Measurements from ENCODE around the gene SMG6. TPM values are rescaled to one million over a fixed set of nuclear protein-coding genes. Genes with fewer than 3 reads are reported as not detected.

Gene SMG6
- total and polyA plus RNA-seq, 2 of the 13 experiments (the other 11 are each of a cell fraction or from before 2014, with no cell fraction given) = 4.6 to 14.6 TPM

DNA sequence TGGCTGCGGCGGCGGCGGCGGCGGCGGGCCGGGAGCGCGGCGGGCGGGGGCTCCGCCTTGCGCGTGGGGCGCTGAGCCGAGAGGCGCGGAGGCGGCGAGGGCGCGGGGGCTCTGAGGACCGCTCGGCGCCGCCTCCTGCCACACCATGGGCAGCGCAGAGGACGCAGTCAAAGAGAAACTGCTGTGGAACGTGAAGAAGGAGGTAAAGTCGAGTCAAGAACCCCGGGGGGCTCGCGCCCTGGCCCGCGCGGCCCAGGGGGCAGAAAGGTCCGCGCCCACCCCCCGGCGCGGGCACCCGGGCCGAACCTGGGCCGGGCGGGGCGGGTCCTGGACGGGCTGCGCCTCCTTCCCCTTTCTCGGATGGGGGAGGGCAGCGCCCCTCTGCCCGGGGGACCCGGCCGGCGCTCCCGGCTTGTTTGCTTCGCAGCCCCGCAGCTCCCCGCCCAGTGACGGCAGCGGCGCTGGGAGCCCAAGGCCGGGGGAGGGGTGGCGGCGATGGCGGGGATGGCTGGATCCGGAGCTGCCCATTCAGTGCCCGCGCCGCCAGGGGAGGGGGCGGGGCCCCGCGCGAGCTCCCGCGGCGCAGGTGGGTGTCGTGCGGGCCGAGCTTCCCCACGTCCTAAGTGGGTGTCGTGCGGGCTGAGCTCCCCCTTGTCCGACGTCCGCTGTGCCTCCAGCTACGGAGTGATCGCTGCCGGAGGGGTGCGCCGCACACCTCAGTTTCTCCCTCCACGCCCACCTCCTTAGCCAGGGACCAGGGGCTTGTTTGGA is 34.1 kb upstream of the SMG6 start (continued):
- TF ChIP-seq SIN3A (IDR thresholded peaks at IDR 0.05; ENCODE audit: borderline replicate concordance, low read depth, low read length) (peak; percentile 54; the same call in 1 of the 2 replicates), ZNF563 (CRISPR knock-in tag; IDR thresholded peaks at IDR 0.05) (peak; percentile 65; the same call in 1 of the 2 replicates), ZNF138 (CRISPR knock-in tag; IDR thresholded peaks at IDR 0.05; ENCODE audit: low read depth) (no peak), ZMAT3 (CRISPR knock-in tag; conservative IDR thresholded peaks at IDR 0.05) (no peak), ISL2 (CRISPR knock-in tag; IDR thresholded peaks at IDR 0.05) (no peak), KDM2A (CRISPR knock-in tag; IDR thresholded peaks at IDR 0.05; ENCODE audit: borderline replicate concordance, low read depth) (peak; percentile 59; the same call in 1 of the 2 replicates), FOSL1 (CRISPR knock-in tag; IDR thresholded peaks at IDR 0.05; ENCODE audit: borderline replicate concordance) (no peak), GATAD1 (CRISPR knock-in tag; IDR thresholded peaks at IDR 0.05) (peak; percentile 28), CHD4 (IDR thresholded peaks at IDR 0.05; ENCODE audit: borderline replicate concordance, low read length) (no peak), ZNF619 (CRISPR knock-in tag; IDR thresholded peaks at IDR 0.05) (0 out of 2 replicates have a peak, but pooled peaks have one; percentile 25), ZNF598 (CRISPR knock-in tag; IDR thresholded peaks at IDR 0.05; ENCODE audit: borderline replicate concordance) (0 out of 2 replicates have a peak, but pooled peaks have one; percentile 35), HNRNPLL (IDR thresholded peaks at IDR 0.05; ENCODE audit: low read depth, low read length, poor library complexity, severe bottlenecking) (peak; percentile 60), SAP130 (CRISPR knock-in tag; IDR thresholded peaks at IDR 0.05; ENCODE audit: low read depth) (peak; percentile 62), ARNT (IDR thresholded peaks at IDR 0.05) (no peak), ZFYVE20 (CRISPR knock-in tag; IDR thresholded peaks at IDR 0.05; ENCODE audit: borderline replicate concordance, low read depth) (no peak), ZBTB3 (CRISPR knock-in tag; IDR thresholded peaks at IDR 0.05; ENCODE audit: borderline replicate concordance, low read depth) (no peak), TOPORS (CRISPR knock-in tag; IDR thresholded peaks at IDR 0.05) (0 out of 2 replicates have a peak, but pooled peaks have one; percentile 40)
- TF ChIP-seq, protein P1, sequence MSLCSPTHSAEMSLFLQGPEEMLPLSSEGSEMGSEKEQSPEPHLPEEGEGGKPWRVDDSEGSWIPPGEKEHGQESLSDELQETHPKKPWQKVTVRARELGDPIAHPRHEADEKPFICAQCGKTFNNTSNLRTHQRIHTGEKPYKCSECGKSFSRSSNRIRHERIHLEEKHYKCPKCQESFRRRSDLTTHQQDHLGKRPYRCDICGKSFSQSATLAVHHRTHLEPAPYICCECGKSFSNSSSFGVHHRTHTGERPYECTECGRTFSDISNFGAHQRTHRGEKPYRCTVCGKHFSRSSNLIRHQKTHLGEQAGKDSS (CRISPR knock-in tag; IDR thresholded peaks at IDR 0.05; ENCODE audit: borderline replicate concordance, low read depth) = 0 out of 2 replicates have a peak, but pooled peaks have one; percentile 29
- TF ChIP-seq, protein P2, sequence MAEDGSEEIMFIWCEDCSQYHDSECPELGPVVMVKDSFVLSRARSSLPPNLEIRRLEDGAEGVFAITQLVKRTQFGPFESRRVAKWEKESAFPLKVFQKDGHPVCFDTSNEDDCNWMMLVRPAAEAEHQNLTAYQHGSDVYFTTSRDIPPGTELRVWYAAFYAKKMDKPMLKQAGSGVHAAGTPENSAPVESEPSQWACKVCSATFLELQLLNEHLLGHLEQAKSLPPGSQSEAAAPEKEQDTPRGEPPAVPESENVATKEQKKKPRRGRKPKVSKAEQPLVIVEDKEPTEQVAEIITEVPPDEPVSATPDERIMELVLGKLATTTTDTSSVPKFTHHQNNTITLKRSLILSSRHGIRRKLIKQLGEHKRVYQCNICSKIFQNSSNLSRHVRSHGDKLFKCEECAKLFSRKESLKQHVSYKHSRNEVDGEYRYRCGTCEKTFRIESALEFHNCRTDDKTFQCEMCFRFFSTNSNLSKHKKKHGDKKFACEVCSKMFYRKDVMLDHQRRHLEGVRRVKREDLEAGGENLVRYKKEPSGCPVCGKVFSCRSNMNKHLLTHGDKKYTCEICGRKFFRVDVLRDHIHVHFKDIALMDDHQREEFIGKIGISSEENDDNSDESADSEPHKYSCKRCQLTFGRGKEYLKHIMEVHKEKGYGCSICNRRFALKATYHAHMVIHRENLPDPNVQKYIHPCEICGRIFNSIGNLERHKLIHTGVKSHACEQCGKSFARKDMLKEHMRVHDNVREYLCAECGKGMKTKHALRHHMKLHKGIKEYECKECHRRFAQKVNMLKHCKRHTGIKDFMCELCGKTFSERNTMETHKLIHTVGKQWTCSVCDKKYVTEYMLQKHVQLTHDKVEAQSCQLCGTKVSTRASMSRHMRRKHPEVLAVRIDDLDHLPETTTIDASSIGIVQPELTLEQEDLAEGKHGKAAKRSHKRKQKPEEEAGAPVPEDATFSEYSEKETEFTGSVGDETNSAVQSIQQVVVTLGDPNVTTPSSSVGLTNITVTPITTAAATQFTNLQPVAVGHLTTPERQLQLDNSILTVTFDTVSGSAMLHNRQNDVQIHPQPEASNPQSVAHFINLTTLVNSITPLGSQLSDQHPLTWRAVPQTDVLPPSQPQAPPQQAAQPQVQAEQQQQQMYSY (CRISPR knock-in tag; IDR thresholded peaks at IDR 0.05) = 0 out of 2 replicates have a peak, but pooled peaks have one; percentile 16
- TF ChIP-seq, protein P3, sequence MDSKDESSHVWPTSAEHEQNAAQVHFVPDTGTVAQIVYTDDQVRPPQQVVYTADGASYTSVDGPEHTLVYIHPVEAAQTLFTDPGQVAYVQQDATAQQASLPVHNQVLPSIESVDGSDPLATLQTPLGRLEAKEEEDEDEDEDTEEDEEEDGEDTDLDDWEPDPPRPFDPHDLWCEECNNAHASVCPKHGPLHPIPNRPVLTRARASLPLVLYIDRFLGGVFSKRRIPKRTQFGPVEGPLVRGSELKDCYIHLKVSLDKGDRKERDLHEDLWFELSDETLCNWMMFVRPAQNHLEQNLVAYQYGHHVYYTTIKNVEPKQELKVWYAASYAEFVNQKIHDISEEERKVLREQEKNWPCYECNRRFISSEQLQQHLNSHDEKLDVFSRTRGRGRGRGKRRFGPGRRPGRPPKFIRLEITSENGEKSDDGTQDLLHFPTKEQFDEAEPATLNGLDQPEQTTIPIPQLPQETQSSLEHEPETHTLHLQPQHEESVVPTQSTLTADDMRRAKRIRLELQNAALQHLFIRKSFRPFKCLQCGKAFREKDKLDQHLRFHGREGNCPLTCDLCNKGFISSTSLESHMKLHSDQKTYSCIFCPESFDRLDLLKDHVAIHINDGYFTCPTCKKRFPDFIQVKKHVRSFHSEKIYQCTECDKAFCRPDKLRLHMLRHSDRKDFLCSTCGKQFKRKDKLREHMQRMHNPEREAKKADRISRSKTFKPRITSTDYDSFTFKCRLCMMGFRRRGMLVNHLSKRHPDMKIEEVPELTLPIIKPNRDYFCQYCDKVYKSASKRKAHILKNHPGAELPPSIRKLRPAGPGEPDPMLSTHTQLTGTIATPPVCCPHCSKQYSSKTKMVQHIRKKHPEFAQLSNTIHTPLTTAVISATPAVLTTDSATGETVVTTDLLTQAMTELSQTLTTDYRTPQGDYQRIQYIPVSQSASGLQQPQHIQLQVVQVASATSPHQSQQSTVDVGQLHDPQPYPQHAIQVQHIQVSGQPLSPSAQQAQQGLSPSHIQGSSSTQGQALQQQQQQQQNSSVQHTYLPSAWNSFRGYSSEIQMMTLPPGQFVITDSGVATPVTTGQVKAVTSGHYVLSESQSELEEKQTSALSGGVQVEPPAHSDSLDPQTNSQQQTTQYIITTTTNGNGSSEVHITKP (CRISPR knock-in tag; IDR thresholded peaks at IDR 0.05; ENCODE audit: low read depth) = 0 out of 2 replicates have a peak, but pooled peaks have one; percentile 64

All from HepG2 (cell line).